Stimulated activated CD8-positive, alpha-beta memory T cell treated with anti-CD3 and anti-CD28 coated beads, Interleukin-4, amount 100 ng/mL, for 1 hour (primary cell): Measurements from ENCODE around the gene PCBP3.
"Not testable (repeated sequence)": the region's sequence is repeated elsewhere in the genome, so short reads cannot be mapped to it uniquely, and the experiment has no call there.

ENCODE experiments used
- DNase-seq, 2 donors: peaks; one replicate each; pipeline ENCODE4 v3.0.0-alpha.2; 2020; ENCODE audit warnings: low read depth in 2 of 2, low spot score in 1 of 2

The PCBP3 gene

GRCh38 chr21:45643021-45643980 is at the start of gene PCBP3:
PCBP3 (plus strand) TSS chr21:45643725; CDS start chr21:45850086, 206,361 bp downstream.
- DNase-seq = peak; percentile 59 to 84

GRCh38 chr21:45594721-45595489 is 48.6 kb upstream of the PCBP3 start:
- no peak for DNase-seq

- no peak for DNase-seq
Observed at GRCh38 chr21:45595574-45596295, 47.8 kb upstream of the PCBP3 start.

GRCh38 chr21:45596704-45597318 is 46.7 kb upstream of the PCBP3 start:
- DNase-seq = peak; percentile 72 to 76

GRCh38 chr21:45598109-45598508 is 45.4 kb upstream of the PCBP3 start:
- no peak for DNase-seq

GRCh38 chr21:45598666-45599065 is 44.9 kb upstream of the PCBP3 start:
- DNase-seq = no peak

GRCh38 chr21:45599146-45599581 is 44.4 kb upstream of the PCBP3 start:
- DNase-seq = no peak

GRCh38 chr21:45600248-45600647 is 43.3 kb upstream of the PCBP3 start:
- no peak for DNase-seq

- DNase-seq = no peak
Observed at GRCh38 chr21:45601551-45601950, 42.0 kb upstream of the PCBP3 start.

GRCh38 chr21:45602106-45602505 is 41.4 kb upstream of the PCBP3 start:
- DNase-seq = no peak

- DNase-seq = no peak
Observed at GRCh38 chr21:45603481-45603880, 40.0 kb upstream of the PCBP3 start.

GRCh38 chr21:45604681-45605080 is 38.8 kb upstream of the PCBP3 start:
- DNase-seq = not testable (repeated sequence)

- no peak for DNase-seq
Observed at GRCh38 chr21:45607021-45607908, 36.3 kb upstream of the PCBP3 start.

GRCh38 chr21:45607909-45608295 is 35.6 kb upstream of the PCBP3 start:
- no peak for DNase-seq

GRCh38 chr21:45608747-45609470 is 34.6 kb upstream of the PCBP3 start:
- not testable (repeated sequence) for DNase-seq

- not testable (repeated sequence) for DNase-seq
Observed at GRCh38 chr21:45609616-45610015, 33.9 kb upstream of the PCBP3 start.

- DNase-seq = no peak
Observed at GRCh38 chr21:45611296-45611695, 32.2 kb upstream of the PCBP3 start.

GRCh38 chr21:45611939-45612664 is 31.4 kb upstream of the PCBP3 start:
- no peak for DNase-seq

GRCh38 chr21:45612665-45613019 is 30.9 kb upstream of the PCBP3 start:
- DNase-seq = not testable (repeated sequence)
